BJ (cell line): ENCODE results near the gene SLC35E2B. TPM values are rescaled to one million over a fixed set of nuclear protein-coding genes. Genes with fewer than 3 reads are reported as not detected.
"Not testable (repeated sequence)": the region's sequence is repeated elsewhere in the genome, so short reads cannot be mapped to it uniquely, and the experiment has no call there.

Source experiments
- CTCF ChIA-PET: fragments of 350-600 bp; formaldehyde crosslinking; extraction: SDS; loops from one replicate; lab custom pipeline; 2021; ENCODE audit warnings: antibody characterized with exemption, inconsistent platforms; lab: Yijun Ruan, JAX
- POLR2A ChIA-PET: fragments of 300-600 bp; sonication (Branson Sonifier 250); formaldehyde crosslinking; extraction: SDS; loops from one replicate; lab custom pipeline; 2021; ENCODE audit warnings: antibody characterized with exemption; lab: Charles Lee
- DNase-seq: peaks from one replicate; pipeline ENCODE4 v3.0.0-alpha.2; 2011; ENCODE audit warnings: low read depth
- H3K27me3 ChIP-seq: 2 replicates; pipeline ENCODE4 v1.6.0; 2011; ENCODE audit warnings: low read length; ENCODE audit not compliant: control insufficient read depth, insufficient read depth
- H3K36me3 ChIP-seq: 2 replicates; pipeline ENCODE4 v1.5.1; 2011; ENCODE audit warnings: low read length; ENCODE audit not compliant: control insufficient read depth, insufficient read depth
- H3K4me3 ChIP-seq: 2 replicates; pipeline ENCODE4 v1.5.1; 2011; ENCODE audit warnings: low read depth, mild to moderate bottlenecking, control low read depth, low read length
- polyA plus RNA-seq: library from polyadenylated mRNA; depleted of rRNA; stranded (reverse); fragments of >200 nt; gene quantifications from 2 replicates; pipeline ENCODE4 v1.2.3, GENCODE V29; 2011
- TF ChIP-seq, protein P1 (sequence below): IDR thresholded peaks from 2 replicates; pipeline ENCODE4 v1.5.1; 2011; ENCODE audit warnings: low read depth, mild to moderate bottlenecking, control low read depth, inconsistent platforms, low read length, moderate library complexity; ENCODE audit not compliant: insufficient read depth

SLC35E2B gene
- polyA plus RNA-seq, 1 experiment: 15.8 TPM

DNA sequence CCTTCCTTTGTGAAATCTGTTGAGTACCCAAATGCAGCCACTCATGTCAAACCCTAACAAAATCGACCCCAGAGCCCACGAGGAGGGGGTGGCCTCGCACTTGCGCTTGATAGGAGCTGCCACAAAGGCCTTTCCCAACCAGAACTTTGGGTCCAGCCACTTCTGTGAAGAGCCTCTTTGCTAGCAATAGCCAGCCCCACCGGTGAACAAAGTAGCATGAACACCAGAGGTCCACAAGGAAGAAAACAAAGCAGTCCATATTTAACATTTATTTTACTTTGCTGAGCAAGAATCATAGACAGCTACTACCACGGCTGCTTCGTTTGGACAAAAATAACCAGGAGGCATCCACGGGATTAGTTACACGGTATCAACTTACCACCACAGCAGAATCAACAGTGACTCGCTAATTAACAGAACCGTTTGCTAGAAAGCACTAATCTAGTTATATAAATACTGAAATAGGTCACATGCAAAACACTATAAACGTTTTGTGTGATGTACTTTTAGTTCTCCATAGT lies 34.6 kb upstream of the SLC35E2B start:
- DNase-seq, CTCF ChIA-PET: not testable (repeated sequence)

DNA sequence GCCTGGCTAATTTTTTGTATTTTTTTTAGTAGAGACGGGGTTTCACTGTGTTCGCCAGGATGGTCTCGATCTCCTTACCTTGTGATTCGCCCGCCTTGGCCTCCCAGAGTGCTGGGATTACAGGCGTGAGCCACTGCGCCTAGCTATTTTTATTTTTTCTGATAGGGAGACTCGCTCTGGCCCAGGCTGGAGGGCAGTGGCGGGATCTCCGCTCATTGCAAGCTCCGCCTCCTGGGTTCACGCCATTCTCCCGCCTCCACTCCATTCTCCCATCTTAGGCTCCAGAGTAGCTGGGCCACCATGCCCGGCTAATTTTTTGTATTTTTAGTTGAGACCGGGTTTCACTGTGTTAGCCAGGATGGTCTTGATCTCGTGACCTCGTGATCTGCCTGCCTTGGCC lies 33.5 kb upstream of the SLC35E2B start:
- H3K36me3 ChIP-seq, H3K4me3 ChIP-seq, POLR2A ChIA-PET, DNase-seq, CTCF ChIA-PET, H3K27me3 ChIP-seq: not testable (repeated sequence)

More for the DNA sequence above, 34.6 kb upstream of the SLC35E2B start:
- H3K36me3 ChIP-seq, H3K27me3 ChIP-seq, POLR2A ChIA-PET, H3K4me3 ChIP-seq: not testable (repeated sequence)

DNA sequence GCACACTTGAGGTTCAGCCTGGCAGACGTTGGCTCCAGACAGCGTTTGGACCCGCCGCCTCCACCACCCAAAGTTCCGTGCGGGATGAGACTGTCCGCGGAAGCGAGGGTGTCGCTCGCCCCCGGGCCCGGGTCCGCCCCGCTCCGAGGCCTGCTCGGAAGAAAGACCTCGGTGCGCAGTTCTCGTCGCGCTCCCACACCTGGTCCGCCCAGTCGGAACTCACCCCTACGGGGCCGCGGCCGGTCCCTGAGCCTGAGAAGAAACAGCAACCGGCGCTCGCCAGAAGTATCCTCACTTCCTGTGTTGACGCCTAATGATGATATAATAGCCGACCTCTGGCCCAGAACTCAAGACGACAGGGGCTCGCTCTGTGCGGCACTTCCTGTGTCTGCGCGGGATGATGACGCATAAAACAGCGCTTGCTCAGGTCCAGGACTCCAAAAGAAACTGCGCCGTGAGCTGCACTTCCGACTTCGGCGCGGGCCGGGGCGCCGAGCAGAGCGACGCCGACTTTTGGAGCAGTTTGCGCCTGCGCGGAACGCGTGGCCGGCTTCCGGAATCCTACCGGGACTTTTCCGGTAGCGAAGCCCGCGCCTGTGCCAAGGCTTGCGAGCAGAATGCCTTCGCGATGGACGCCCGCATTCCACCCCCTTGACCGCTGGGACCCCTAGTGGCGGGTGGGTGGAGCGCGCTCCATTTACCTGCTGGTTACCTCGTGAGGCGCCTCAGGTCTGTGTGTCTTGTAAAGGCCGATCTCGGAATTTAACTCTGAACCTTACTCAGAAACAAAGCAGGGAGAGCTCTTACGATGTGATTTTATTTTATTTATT lies 31.7 kb upstream of the SLC35E2B start, which contains the start of gene CDK11A:
TSS of gene CDK11A (minus strand) at position 323 of the 830 bp plus-strand sequence. CDS start 1,539 bp downstream, outside the sequence.
- POLR2A ChIA-PET, H3K27me3 ChIP-seq, H3K36me3 ChIP-seq: not testable (repeated sequence)
- DNase-seq: peak; percentile 99
- peak within 1 kb of the TSS; percentile 68 for H3K4me3 ChIP-seq
- TF ChIP-seq, protein P1, sequence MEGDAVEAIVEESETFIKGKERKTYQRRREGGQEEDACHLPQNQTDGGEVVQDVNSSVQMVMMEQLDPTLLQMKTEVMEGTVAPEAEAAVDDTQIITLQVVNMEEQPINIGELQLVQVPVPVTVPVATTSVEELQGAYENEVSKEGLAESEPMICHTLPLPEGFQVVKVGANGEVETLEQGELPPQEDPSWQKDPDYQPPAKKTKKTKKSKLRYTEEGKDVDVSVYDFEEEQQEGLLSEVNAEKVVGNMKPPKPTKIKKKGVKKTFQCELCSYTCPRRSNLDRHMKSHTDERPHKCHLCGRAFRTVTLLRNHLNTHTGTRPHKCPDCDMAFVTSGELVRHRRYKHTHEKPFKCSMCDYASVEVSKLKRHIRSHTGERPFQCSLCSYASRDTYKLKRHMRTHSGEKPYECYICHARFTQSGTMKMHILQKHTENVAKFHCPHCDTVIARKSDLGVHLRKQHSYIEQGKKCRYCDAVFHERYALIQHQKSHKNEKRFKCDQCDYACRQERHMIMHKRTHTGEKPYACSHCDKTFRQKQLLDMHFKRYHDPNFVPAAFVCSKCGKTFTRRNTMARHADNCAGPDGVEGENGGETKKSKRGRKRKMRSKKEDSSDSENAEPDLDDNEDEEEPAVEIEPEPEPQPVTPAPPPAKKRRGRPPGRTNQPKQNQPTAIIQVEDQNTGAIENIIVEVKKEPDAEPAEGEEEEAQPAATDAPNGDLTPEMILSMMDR: peak; percentile 21; the same call in 1 of the 2 replicates
- CTCF ChIA-PET: interaction anchor here (0.6 to 1.3 kb wide), 3 partner anchors 36 to 186 kb away, joined by 3 to 4 read pairs (median 3); no protein-coding TSS in a partner anchor

- no peak overlapping the region for H3K4me3 ChIP-seq
- ChIA-PET POLR2A (no interaction called here), CTCF (no interaction called here)
- TF ChIP-seq, protein P1: no peak
- H3K36me3 ChIP-seq: peaks cover 9% of the 10 kb centered on the region
- no peaks in the 10 kb centered on the region for H3K27me3 ChIP-seq
- no peak for DNase-seq
These were observed 28.6 kb upstream of the SLC35E2B start for GRCh38 chr1:1721201-1721600.

GRCh38 chr1:1715109-1715883 lies 22.7 kb upstream of the SLC35E2B start:
- POLR2A ChIA-PET, H3K36me3 ChIP-seq, CTCF ChIA-PET, H3K27me3 ChIP-seq, H3K4me3 ChIP-seq, DNase-seq: not testable (repeated sequence)

- H3K27me3 ChIP-seq, POLR2A ChIA-PET, DNase-seq, CTCF ChIA-PET, H3K36me3 ChIP-seq, H3K4me3 ChIP-seq: not testable (repeated sequence)
These were observed 15.3 kb upstream of the SLC35E2B start for GRCh38 chr1:1707897-1708296.

DNA sequence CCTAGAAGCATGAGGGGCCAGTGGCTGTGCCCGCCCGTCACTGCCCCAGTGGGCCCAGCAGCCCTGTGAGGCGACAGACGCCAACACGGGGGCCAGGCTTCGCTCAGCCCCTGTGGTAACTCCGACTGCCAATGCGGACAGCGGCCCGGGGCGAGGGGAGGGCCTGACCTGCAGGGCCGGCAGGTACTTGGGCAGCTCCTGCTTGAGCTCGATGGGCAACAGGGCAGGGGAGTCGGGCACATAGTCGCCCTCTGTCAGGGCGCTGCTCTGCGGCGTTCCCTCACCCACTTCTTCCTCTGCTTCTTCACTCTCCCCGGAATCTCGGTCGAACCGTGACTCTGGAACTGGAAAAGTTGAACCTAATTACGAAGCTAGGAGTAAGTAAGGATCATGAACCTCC lies 14.6 kb upstream of the SLC35E2B start:
- not testable (repeated sequence) for H3K36me3 ChIP-seq

DNA sequence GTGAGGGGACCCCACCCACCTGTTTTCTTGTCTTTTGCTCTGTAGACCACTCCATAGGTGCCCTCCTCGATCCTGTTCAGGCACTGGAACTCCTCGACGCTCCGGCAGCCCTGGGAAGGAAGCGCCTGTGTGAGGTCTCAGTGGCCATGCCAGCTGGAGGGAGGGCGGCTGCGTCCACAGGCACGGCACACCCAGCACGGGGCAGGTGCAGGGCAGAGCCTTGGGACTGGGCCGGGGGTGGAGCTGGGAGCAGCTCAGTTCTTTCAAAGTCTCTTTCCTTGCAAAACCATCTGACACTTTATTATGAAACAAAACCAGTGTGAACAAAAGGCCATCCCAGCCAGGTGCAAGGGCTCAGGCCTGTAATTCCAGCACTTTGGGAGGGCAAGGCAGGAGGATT lies 13.0 kb upstream of the SLC35E2B start:
- POLR2A ChIA-PET, H3K36me3 ChIP-seq, CTCF ChIA-PET, DNase-seq, H3K27me3 ChIP-seq, H3K4me3 ChIP-seq: not testable (repeated sequence)

More for the DNA sequence above, 14.6 kb upstream of the SLC35E2B start:
- CTCF ChIA-PET, POLR2A ChIA-PET, H3K27me3 ChIP-seq, H3K4me3 ChIP-seq, DNase-seq: not testable (repeated sequence)

- H3K4me3 ChIP-seq, POLR2A ChIA-PET, H3K27me3 ChIP-seq, H3K36me3 ChIP-seq, CTCF ChIA-PET, DNase-seq: not testable (repeated sequence)
These were observed 11.8 kb upstream of the SLC35E2B start for GRCh38 chr1:1704284-1704957.
